Neural cell (in vitro differentiated cells): ENCODE data around the gene EGR4.

Source experiments
- EP300 ChIP-seq: fragments of 450-650 bp; conservative IDR thresholded peaks from 2 replicates; pipeline ENCODE4 v1.6.1; 2014; ENCODE audit warnings: antibody characterized with exemption, mild to moderate bottlenecking, moderate library complexity; ENCODE audit not compliant: poor library complexity, severe bottlenecking
- EZH2 ChIP-seq: fragments of 200-600, 300-800 bp; shearing (Covaris generic), sonication (generic); IDR thresholded peaks from 2 replicates; pipeline ENCODE4 v1.6.1; 2014; ENCODE audit warnings: antibody characterized with exemption, low read length, borderline replicate concordance, mild to moderate bottlenecking; ENCODE audit not compliant: insufficient read depth, poor library complexity, severe bottlenecking
- SMC3 ChIP-seq: fragments of 450-650 bp; conservative IDR thresholded peaks from 2 replicates; pipeline ENCODE4 v1.6.1; 2014; ENCODE audit warnings: antibody characterized with exemption, mild to moderate bottlenecking, moderate library complexity; ENCODE audit not compliant: poor library complexity
- TF ChIP-seq, protein P1 (sequence below): fragments of 450-650 bp; IDR thresholded peaks from 2 replicates; pipeline ENCODE4 v1.5.1; 2014; ENCODE audit warnings: antibody characterized with exemption, mild to moderate bottlenecking, moderate library complexity; ENCODE audit not compliant: poor library complexity, severe bottlenecking

DNA sequence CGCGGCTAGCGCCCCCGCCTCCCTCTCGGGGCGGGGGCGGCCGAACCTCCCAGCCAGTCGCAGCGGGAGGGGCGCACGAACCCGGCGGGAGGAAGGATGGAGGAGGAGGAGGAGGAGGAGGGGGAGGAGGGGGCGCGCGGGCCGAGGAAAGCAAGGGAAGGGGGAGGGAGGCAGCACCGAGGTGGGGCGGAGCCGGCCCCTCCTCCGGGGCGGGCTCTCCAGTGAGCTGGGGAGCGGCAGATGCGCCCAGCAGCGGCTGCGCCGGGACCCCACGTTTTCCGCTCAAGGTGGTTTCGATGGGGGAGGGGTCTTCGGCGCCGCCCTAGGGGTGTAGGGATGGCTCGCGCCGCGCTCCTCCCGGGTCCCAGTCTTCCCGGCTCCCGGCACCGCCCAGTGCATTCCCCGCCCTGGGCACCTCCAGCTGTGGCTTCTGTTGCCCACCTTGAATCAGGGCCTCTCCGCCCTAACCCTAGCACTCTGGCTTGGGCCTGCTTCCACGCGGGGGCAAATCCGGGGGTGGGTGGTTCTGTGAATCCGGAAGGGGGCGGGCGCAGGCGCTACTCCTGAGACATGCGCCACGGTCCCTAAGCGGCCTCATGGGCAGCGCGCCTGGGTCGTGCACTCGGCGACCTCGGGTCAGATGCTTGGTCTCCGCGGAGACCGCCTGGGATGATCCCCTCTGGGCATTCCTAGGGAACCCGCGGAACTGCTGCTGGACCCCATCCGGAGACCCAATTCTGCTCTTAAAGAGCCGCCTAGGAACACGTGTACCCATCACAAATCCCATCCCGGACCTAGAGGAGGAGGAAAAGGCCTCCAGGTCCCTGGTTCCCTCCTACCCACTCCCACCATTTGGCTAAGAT lies 8.8 kb downstream of the EGR4 start, which contains the start of gene FBXO41:
- no peak for TF ChIP-seq EP300
- TF ChIP-seq, protein P1, sequence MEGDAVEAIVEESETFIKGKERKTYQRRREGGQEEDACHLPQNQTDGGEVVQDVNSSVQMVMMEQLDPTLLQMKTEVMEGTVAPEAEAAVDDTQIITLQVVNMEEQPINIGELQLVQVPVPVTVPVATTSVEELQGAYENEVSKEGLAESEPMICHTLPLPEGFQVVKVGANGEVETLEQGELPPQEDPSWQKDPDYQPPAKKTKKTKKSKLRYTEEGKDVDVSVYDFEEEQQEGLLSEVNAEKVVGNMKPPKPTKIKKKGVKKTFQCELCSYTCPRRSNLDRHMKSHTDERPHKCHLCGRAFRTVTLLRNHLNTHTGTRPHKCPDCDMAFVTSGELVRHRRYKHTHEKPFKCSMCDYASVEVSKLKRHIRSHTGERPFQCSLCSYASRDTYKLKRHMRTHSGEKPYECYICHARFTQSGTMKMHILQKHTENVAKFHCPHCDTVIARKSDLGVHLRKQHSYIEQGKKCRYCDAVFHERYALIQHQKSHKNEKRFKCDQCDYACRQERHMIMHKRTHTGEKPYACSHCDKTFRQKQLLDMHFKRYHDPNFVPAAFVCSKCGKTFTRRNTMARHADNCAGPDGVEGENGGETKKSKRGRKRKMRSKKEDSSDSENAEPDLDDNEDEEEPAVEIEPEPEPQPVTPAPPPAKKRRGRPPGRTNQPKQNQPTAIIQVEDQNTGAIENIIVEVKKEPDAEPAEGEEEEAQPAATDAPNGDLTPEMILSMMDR, result no peak
- TF ChIP-seq EZH2, result no peak
- TF ChIP-seq SMC3, result no peak
